Vagina (tissue), 2 donors: ENCODE results near the gene RPS6KB1.

Experiments used
- CTCF ChIP-seq, 3 experiments: fragments of 450-650 bp in 2 of 3; fragments of 200-600 bp in 1 of 3; sonication (generic) in 1 of 3; IDR thresholded peaks; one replicate each; pipeline ENCODE4 v1.5.1; 2017 to 2019; ENCODE audit warnings: antibody characterized with exemption in 3 of 3, mild to moderate bottlenecking in 2 of 3, moderate library complexity in 2 of 3
- POLR2A ChIP-seq, 2 donors: fragments of 450-650 bp; IDR thresholded peaks; one replicate each; pipeline ENCODE4 v1.6.1; 2017; ENCODE audit warnings: antibody characterized with exemption in 2 of 2, mild to moderate bottlenecking in 2 of 2, moderate library complexity in 2 of 2

DNA sequence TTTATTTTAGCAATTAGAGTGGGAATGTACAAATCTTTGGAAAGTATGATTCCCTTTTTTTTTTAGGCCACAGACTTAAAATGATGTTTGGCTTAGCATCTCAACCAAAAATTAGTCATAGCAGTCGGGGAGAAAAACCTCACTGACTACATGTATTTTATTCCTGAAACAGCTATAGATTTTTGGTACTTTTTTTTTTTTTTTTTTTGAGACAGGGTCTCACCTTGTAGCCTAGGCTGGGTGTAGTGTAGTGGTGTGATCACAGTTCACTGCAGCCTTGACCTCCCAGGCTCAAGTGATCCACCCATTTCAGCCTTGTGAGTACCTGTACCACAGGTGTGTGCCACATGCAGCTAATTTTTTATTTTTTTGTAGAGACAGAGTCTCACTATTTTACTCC, 48.2 kb downstream of the RPS6KB1 start:
- TF ChIP-seq CTCF (IDR thresholded peaks at IDR 0.05) (no peak), POLR2A (IDR thresholded peaks at IDR 0.05) (no peak)
